ENCODE results near the gene MRPL54. TPM values are rescaled to one million over a fixed set of nuclear protein-coding genes. Genes with fewer than 3 reads are reported as not detected.

Gene MRPL54
- total RNA-seq, 3 donors from 2014 or later, result 51.6 to 64.9 (median 56.2) TPM

- no peaks in the 10 kb centered on the region for H3K36me3 ChIP-seq (ENCODE audit: low read depth)
- no peak for DNase-seq
- peaks cover 56% of the 10 kb centered on the region for H3K4me1 ChIP-seq (ENCODE audit: low read depth)
- H3K9me3 ChIP-seq, result no peaks in the 10 kb centered on the region
- no peak for TF ChIP-seq CTCF (IDR thresholded peaks at IDR 0.05)
- ATAC-seq, result no peak
- intact Hi-C loops (cut with DNase I, micrococcal nuclease), result no loop called here
- H3K4me3 ChIP-seq, result peak overlapping the region; percentile 30
Measured at GRCh38 chr19:3721887-3722442, 40.5 kb upstream of the MRPL54 start.

- DNase-seq (peak; percentile 85 to 89 (median 88)), ATAC-seq (peak; percentile 54)
- no peaks in the 10 kb centered on the region for H3K9me3 ChIP-seq
- peak overlapping the region; percentile 30 for H3K4me3 ChIP-seq
- intact Hi-C loops (cut with DNase I, micrococcal nuclease), result no loop called here
- no peaks in the 10 kb centered on the region for H3K36me3 ChIP-seq (ENCODE audit: low read depth)
- TF ChIP-seq CTCF (IDR thresholded peaks at IDR 0.05), result no peak
- peaks cover 58% of the 10 kb centered on the region for H3K4me1 ChIP-seq (ENCODE audit: low read depth)
Measured at GRCh38 chr19:3722443-3723109, 39.9 kb upstream of the MRPL54 start.

GRCh38 chr19:3723110-3723488, 39.4 kb upstream of the MRPL54 start:
- Histone ChIP-seq H3K9me3 (no peaks in the 10 kb centered on the region), H3K36me3 (ENCODE audit: low read depth) (no peaks in the 10 kb centered on the region), H3K4me3 (no peak overlapping the region), H3K4me1 (ENCODE audit: low read depth) (peaks cover 58% of the 10 kb centered on the region)
- DNase-seq, result no peak
- intact Hi-C loops (cut with DNase I, micrococcal nuclease), result no loop called here
- no peak for ATAC-seq
- TF ChIP-seq CTCF (IDR thresholded peaks at IDR 0.05), result no peak

- no peak for DNase-seq
- Histone ChIP-seq H3K9me3 (no peaks in the 10 kb centered on the region), H3K4me3 (no peak overlapping the region), H3K36me3 (ENCODE audit: low read depth) (no peaks in the 10 kb centered on the region), H3K4me1 (ENCODE audit: low read depth) (peaks cover 54% of the 10 kb centered on the region)
- TF ChIP-seq CTCF (IDR thresholded peaks at IDR 0.05), result no peak
- ATAC-seq, result no peak
- intact Hi-C loops (cut with DNase I, micrococcal nuclease), result no loop called here
Measured at GRCh38 chr19:3723883-3724282, 38.6 kb upstream of the MRPL54 start.

- no peak for TF ChIP-seq CTCF (IDR thresholded peaks at IDR 0.05)
- no peak for DNase-seq
- Histone ChIP-seq H3K4me3 (no peak overlapping the region), H3K9me3 (no peaks in the 10 kb centered on the region), H3K36me3 (ENCODE audit: low read depth) (no peaks in the 10 kb centered on the region), H3K4me1 (ENCODE audit: low read depth) (peaks cover 45% of the 10 kb centered on the region)
- intact Hi-C loops (cut with DNase I, micrococcal nuclease), result no loop called here
- ATAC-seq, result no peak
Measured at GRCh38 chr19:3725121-3725520, 37.4 kb upstream of the MRPL54 start.
